DMS114 treated with DMSO at 0.1 percent for 48 hours (cell line): Measurements from ENCODE around the gene TOM1.

Experiments used
- DNase-seq: peaks from one replicate; lab custom pipeline; 2025; ENCODE audit not compliant: unreplicated experiment; lab: John Stamatoyannopoulos, UW

TOM1 gene

DNA sequence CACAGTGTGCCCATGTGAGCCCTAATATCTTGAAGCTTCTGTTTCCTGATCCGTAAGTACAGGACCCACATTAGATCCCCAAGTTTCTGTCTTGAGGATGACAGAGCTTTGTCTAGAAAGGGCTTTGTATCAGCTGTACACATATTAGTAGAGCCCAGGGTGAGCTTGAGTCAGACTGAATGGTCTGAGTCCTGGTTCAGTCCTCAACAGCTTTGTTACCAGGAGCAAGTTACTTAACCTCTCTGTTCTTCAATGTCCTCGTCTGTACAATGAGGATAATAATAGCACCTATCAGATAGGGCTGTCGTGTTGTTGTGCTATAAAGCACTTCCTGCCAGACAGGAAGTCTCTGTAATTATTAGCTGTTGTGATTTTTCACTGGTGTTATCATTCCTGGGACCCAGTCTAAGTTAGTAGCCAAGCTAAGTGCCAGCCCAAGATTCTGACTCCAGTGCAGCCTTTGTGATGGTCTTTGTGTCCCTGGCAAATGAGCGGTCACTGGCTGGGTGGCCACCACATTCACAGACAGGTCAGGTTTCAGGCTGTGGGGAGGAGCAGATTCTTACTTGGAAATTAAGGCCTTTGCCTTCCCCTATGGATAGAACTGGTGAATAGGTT, 6.8 kb downstream of the TOM1 start:
- no peak for DNase-seq

DNA sequence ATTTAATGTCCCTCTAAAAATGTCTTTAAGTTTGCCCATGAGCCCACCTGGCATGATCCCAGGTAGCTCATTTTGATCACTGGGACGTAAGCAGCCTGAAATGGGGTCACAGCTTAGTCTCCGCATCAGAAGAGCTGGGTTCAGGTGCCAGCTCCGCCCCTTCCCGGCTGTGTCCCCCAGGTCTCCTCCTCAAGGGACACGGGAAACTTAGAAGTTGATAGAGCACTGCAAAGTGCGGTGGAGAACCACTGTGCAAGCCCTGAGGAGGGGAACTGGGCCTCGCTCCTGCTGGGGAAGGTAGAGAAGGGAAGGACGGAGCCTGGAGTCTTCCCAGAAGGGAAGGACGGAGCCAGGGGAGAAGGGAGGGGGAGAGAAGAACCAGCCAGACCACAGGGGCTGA, 7.7 kb downstream of the TOM1 start:
- DNase-seq: no peak

GRCh38 chr22:35307892-35308291, 8.2 kb downstream of the TOM1 start:
- DNase-seq: no peak

- no peak for DNase-seq
Observed at GRCh38 chr22:35308480-35309021, 8.9 kb downstream of the TOM1 start.

- DNase-seq: no peak
Observed at GRCh38 chr22:35310556-35311550, 11.2 kb downstream of the TOM1 start.

DNA sequence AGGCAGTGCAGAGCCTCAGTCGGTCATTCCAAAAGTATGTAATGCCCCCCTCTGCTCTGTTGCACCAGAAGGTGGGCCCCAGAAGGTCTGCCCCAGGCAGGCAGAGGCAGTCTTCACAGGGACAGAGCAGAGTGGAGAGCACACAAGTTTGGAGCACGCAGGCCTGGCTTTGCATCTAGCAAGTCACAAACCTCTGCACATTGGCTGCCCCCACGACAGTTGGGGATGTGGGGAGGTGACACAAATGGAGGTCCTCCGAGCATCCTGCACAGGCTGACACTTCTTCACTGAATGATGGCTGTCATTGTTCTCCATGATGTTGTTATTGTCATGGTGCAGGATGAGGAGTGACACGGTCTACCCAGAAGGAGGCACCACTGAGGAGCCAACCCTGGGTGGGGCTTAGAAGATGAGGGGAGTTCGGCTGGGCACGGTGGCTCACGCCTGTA, 11.9 kb downstream of the TOM1 start:
- DNase-seq: no peak

DNA sequence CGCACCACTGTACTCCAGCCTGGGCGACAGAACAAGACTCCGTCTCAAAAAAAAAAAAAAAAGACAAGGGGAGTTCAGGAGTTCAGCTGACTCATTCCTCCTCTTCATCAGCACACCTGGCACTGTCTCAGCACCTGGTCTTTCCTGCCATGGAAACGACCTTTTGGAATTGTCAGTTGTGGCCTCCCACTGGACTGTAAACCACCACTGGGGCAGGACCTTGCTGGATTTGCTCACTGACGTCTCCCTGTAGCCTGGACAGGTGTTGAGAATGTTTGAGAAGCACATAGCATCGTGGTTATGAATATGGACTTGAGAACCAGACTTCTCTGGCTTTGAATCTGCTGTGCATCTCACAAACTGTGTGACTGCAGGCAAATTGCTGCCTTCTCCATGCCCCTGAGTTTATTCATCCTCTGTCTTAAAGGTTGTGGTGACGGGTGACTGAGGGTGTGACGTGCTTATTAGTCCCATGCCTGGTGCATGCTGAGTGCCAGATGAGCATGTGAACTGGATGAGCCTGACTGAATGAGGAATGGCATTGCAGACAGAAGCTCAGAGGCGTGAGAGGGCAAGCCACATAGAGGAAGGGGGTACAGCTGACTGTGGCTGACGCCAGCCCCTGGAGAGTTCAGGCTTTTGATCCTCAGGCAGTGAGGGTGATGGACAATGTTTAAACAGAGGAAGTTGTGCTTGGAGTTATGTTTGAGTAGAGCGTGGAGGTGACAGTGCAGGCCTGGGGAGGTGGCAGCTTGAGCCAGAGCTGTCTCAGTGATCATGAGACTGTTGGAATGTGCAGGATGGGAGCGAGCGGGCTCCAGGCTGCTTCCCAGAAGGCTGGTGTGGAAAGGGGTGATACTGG, 12.7 kb downstream of the TOM1 start:
- DNase-seq: no peak

DNA sequence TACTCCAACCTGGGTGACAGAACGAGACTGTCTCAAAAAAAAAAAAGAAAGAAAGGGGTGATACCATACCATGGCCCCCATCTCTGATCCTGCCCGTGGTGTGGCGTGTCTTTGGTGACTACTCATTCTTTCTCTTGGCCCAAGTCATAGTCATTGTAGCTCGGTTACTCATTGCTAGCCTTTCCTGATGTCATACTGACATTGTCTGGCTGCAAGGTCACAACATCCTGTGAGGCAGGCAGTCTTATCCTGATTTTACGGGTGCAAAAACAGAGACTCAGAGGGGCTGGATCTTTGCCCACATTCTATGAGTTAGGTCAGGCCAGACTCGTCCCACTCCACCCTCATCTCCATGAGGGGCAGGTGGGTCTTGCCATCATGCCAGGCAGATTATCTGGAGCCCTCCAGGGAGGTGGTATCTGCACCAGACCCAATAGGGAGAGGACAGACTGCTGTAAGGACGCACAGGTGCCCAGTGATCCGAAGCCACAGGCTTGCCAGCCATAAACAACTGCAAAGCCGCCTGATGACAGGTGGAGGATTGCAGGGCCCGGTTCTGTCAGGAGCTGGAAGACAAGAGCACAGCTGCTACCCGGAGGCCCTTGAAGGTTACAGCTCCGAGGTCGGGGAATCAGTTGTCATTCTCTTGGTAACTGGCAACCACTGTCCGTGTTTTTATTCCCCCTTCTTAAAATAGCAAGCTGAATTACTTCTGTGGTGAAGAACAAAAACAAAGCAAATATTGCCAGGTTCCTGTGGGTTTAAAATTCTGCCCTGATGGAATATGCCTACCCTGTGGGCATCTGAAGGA, 13.8 kb downstream of the TOM1 start:
- DNase-seq: no peak

DNA sequence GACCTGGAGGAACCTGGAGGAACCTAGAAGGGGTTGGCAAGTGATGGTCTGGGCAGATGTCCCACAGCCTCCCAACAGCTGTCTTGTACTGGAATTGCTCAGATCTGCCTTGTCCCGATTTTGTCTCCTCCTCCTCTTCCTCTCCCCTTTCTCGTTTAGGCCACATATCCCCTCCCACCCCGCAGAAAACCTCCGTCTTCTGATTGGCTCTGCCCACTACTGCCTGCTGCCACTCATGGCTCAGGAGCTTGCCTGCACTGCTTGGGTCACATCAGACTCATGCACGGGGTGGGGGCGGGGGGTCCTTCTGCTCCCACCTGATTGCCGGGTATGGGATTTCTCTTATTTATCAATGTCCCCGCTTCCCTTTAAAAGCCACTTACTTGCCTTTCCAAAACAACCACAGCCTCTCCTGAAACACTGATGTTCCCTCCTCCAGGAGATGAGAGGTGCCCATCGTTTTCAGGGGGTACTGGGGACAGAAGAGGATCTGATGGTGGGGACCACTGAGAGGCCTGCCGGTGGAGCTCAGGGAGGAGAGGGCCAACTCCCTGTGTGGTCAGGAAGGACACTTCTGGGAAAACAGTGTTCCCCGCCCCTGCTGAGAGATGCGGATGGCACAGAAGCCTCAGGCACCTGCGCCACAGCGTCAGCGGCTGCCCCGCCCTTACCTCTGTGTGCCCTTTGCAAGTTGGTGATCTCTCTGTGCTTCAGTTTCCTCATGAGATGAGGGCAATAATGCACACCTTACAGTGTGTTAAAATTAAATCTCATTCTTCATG, 14.7 kb downstream of the TOM1 start:
- DNase-seq: no peak

DNA sequence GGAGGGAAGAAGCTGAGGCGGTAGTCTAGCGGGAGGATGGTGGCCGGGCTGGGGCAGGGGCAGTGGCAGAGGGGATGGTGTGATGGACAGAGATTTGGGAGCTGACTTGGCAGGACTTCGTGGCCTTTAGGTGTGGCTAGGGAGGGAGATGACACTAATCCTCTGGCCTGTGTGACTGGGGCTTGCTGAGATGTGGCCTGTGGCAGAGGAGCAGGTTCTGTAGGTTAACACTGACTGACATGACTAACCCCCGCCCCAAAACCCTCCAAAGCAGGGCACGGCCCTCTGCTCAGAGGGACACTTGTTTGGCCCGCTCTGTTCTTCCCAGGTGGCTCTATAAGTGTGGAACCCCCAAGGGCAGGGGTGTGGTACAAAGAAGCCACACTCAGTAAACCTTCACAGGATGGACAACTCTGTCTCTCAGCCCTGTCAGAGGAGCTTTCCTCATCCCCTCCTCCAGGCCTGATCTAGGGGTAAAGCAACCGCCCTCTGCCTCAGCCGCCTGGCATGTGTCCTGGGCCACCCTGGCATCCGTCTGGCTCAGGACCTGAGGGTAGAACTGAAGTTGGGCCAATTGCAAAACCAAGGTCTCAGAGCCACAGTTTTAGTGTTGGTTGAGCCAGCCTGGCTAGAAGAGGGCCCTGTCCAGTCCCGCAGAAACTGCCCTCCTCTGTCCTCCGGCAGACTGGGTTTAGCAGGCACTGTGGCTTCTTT, 15.6 kb downstream of the TOM1 start:
- DNase-seq: no peak

GRCh38 chr22:35315855-35316745, 16.4 kb downstream of the TOM1 start:
- DNase-seq: no peak

GRCh38 chr22:35316751-35317150, 17.1 kb downstream of the TOM1 start:
- no peak for DNase-seq

DNA sequence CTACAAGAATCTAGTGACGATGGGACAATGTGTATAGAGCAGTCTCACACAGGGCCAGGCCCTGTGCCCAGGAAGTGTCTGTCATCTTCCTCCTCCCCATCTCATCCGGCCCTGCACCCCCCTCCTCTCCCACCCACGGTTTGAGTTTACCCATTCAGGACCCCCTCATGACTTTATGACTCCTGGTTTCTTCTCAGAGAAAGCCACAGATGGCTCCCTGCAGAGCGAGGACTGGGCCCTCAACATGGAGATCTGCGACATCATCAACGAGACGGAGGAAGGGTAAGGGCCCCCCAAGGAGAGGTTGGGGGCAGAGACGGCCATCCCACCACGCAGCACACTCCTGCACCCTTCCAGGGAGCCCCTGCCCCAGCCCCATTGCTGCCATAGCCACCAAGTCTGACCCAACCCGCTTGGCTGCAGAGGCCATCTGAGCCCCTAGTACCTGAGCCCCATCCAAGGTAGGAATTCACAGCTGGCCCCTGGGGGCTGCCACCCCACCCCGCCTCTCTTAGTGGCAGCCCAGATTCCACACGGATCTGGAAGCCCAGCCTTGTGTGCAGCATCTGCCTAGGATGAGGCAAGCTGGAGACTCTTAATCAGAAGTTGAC, 18.1 kb downstream of the TOM1 start:
- DNase-seq: no peak

DNA sequence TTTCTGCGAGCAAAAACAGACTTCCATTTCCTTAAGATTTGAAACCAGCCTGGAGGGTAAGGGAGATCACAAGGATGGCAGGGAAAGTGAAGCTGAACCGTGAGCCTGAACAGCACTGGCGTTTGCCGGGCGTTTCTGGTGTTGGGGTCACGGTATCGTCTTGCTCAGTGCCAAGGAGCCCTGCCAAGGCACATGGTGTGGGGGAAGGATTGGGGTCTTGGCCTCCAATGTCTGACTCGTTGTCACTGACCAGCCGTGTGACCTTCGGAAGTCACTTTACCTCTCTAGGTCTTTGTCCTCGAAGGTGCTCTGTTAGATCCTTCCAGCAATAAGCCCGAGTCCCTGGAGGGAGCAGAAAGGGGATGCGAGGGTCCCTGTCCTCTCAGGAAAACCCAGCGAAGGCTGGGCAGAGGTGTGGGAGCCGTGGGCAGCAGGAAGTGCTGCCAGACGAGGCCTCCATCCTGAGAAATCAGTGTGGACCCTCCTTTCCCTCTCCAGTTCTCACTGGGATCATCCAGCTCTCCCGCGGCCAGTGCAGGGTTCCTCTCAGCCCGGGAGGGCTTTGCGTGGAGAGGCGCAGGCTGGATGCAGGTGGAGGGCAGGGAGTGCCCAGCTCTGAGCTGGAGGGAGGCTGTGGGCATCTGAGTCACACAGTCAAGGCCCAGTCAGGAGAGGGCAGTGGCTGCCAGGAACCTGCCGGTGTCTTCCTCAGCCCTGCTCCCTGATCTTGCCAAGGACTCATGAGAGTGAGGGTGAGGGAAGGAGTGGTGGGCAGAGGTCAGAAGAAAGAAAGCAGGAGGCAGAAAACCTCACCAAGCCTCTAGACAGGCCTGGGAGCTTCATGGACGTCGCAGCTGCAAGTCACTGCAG, 18.9 kb downstream of the TOM1 start:
- no peak for DNase-seq

DNA sequence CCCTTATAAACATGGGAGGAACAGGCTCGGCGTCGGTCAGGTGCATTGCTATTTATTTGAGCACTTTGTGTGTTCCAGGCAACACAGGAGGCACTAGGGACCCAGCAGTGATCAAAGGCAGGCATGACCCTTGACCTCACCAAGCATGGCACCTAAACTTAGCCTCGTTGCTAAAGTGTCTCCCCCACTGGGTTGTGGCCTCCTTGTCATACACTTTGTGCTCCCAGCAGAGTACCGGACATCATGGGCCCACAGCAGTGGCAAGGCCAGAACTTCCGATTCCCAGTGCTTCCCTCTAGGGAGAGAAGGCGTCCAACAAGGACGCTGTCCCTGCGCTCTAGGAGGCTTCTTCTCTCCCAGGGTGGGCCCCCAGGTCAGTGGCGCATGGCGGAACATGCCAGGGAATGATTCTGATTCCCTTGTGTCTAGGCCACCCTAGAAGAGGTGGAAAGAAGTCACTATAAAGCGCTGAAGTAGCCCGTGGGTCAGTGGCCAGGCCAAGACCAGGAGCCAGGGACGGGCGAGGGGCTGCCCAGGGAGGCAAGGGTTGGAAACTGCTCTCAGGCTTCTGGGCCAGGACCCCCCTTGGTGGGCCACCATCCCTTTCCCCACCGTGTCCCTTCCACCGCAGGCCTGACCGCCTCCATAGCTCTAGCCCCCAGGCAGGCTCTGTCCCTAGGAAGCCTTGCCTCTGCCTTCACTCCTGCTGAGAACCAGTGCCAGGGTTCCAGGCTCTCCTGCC, 19.7 kb downstream of the TOM1 start:
- no peak for DNase-seq

DNA sequence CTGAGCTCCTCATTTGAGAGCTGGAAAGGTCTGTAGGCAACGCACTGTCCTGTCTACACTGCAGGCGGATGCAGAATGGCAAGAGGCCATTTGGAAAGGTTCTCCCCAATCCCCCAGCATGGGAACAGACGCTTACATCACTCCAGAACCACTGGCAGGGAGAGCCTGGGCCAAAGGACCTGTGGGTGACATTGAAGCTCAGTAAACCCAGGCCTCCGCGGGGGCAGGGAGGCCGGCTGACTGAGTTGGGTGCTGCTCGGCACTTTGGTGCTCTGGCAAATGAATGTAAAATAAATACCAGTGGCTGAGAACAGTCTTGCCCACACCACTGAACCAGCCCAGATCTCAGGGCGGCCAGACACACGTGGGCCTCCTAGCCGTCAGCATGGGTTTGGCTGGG, 22.4 kb downstream of the TOM1 start:
- DNase-seq: no peak
